ENCODE data around the gene NTPCR. TPM values are rescaled to one million over a fixed set of nuclear protein-coding genes. Genes with fewer than 3 reads are reported as not detected.

The NTPCR gene
- total RNA-seq, 1 donor from 2014 or later: 51.0 TPM

GRCh38 chr1:233020426-233020825 is 70.0 kb downstream of the NTPCR start:
- Histone ChIP-seq H3K36me3 (ENCODE audit: control insufficient read depth, insufficient read depth, low read length) (peaks cover 1% of the 10 kb centered on the region), H3K4me3 (ENCODE audit: low read depth, low read length) (no peak overlapping the region), H3K27me3 (ENCODE audit: control insufficient read depth, insufficient read depth, low read length) (no peaks in the 10 kb centered on the region)
- TF ChIP-seq CTCF (IDR thresholded peaks at IDR 0.05; ENCODE audit: insufficient read depth, low read length, poor library complexity, severe bottlenecking): no peak
- DNase-seq (ENCODE audit: low read depth): no peak

GRCh38 chr1:233022246-233022645 is 71.8 kb downstream of the NTPCR start:
- no peaks in the 10 kb centered on the region for H3K27me3 ChIP-seq (ENCODE audit: control insufficient read depth, insufficient read depth, low read length)
- H3K36me3 ChIP-seq (ENCODE audit: control insufficient read depth, insufficient read depth, low read length): peaks cover 1% of the 10 kb centered on the region
- TF ChIP-seq CTCF (IDR thresholded peaks at IDR 0.05; ENCODE audit: insufficient read depth, low read length, poor library complexity, severe bottlenecking): no peak
- H3K4me3 ChIP-seq (ENCODE audit: low read depth, low read length): no peak overlapping the region
- no peak for DNase-seq (ENCODE audit: low read depth)

DNA sequence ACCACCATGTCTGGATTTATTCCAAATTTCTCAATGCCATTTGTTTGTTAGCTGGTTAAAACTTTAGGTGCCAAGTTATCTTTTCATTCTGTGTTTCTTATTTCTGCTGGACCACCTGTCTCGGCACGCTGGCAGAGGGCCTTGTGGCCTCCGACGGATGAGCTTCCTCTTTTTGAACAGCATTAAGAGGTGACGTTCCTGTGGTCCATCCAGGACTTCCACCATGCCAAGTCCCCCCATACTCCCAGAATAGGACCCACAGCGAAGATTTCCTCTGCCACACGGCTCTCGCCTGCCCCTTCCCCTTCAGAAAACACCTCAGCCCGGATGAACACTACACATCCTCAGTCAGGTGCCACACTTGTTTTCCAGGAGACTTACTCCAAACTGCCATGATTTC is 73.8 kb downstream of the NTPCR start:
- DNase-seq (ENCODE audit: low read depth): no peak
- H3K4me3 ChIP-seq (ENCODE audit: low read depth, low read length): no peak overlapping the region
- no peak for TF ChIP-seq CTCF (IDR thresholded peaks at IDR 0.05; ENCODE audit: insufficient read depth, low read length, poor library complexity, severe bottlenecking)

DNA sequence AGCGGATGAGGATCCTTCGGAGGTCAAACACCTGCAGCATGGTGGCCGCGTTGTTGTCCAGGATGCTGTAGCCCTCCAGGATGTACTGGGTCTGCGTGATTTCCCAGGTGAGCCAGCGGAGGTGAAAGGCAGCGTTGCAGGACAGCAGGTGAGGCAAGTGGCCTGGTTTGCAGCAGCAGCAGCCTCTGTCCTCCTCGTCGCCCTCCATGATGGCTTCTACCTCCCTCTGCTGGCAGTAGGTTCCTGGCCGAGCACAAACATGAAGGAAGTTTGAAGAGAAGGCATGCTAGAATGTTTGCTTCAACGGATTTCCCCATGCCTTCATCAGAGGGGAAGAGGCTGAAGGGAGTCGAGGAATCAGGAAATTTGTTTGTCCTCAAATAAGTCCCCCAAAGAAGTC is 74.7 kb downstream of the NTPCR start:
- H3K36me3 ChIP-seq (ENCODE audit: control insufficient read depth, insufficient read depth, low read length): peaks cover 1% of the 10 kb centered on the region
- TF ChIP-seq CTCF (IDR thresholded peaks at IDR 0.05; ENCODE audit: insufficient read depth, low read length, poor library complexity, severe bottlenecking): peak; percentile 65
- H3K4me3 ChIP-seq (ENCODE audit: low read depth, low read length): no peak overlapping the region
- H3K27me3 ChIP-seq (ENCODE audit: control insufficient read depth, insufficient read depth, low read length): no peaks in the 10 kb centered on the region
- no peak for DNase-seq (ENCODE audit: low read depth)

More for the DNA sequence above, 73.8 kb downstream of the NTPCR start:
- H3K27me3 ChIP-seq (ENCODE audit: control insufficient read depth, insufficient read depth, low read length): no peaks in the 10 kb centered on the region
- peaks cover 1% of the 10 kb centered on the region for H3K36me3 ChIP-seq (ENCODE audit: control insufficient read depth, insufficient read depth, low read length)

DNA sequence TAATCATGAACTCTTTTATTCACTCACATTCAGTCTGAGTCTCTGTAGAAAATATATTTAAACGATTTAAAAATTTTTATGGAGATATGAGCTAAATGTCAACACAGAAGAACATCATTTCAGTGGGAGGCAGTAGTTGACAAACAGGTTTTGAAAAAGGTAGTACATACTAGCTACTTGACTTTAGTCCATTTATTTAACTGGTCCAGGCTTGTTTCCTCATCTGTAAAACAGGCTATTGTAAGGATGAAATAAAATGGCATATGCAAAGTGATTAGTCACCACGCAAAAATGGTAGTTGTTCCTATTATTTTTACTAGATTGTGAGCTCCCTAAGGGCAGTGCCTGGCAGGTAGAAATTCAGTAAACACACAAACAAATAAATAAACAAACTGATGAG is 75.2 kb downstream of the NTPCR start:
- DNase-seq (ENCODE audit: low read depth): no peak
- Histone ChIP-seq H3K4me3 (ENCODE audit: low read depth, low read length) (no peak overlapping the region), H3K27me3 (ENCODE audit: control insufficient read depth, insufficient read depth, low read length) (no peaks in the 10 kb centered on the region), H3K36me3 (ENCODE audit: control insufficient read depth, insufficient read depth, low read length) (peaks cover 1% of the 10 kb centered on the region)
- TF ChIP-seq CTCF (IDR thresholded peaks at IDR 0.05; ENCODE audit: insufficient read depth, low read length, poor library complexity, severe bottlenecking): no peak

DNA sequence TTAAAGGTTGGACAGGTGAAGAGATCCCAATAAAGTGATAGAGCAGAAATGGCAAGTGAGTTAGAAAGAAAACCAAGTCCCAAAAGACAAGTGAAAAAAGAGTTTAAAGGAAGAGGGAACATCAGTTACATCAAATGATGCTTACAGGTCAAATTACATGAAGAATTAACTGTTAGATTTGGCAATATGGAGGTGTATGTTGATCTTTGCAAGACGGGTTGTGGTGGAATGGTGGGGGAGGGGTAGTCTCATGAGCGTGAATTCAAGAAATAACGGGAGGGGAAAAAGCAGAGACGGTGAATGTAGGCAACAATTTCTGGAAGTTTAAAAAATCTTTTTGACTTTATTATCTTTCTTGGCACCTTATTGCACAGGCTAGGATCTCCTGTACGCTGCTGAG is 76.6 kb downstream of the NTPCR start:
- H3K27me3 ChIP-seq (ENCODE audit: control insufficient read depth, insufficient read depth, low read length): no peaks in the 10 kb centered on the region
- H3K4me3 ChIP-seq (ENCODE audit: low read depth, low read length): no peak overlapping the region
- TF ChIP-seq CTCF (IDR thresholded peaks at IDR 0.05; ENCODE audit: insufficient read depth, low read length, poor library complexity, severe bottlenecking): no peak
- H3K36me3 ChIP-seq (ENCODE audit: control insufficient read depth, insufficient read depth, low read length): peaks cover 1% of the 10 kb centered on the region
- DNase-seq (ENCODE audit: low read depth): no peak
